SK-N-SH treated with all-trans-retinoic acid at 6 μM for 48 hours (cell line): Measurements from ENCODE around the gene STAG2.

ENCODE experiments used
- ARNTL ChIP-seq: fragments of 450-650 bp; formaldehyde crosslinking; IDR thresholded peaks from 2 replicates; pipeline ENCODE4 v1.5.0; 2020; ENCODE audit warnings: low read depth, mild to moderate bottlenecking, moderate library complexity, borderline replicate concordance
- CREB5 ChIP-seq: fragments of 250-450 bp; sonication (Bioruptor Pico); IDR thresholded peaks from 2 replicates; pipeline ENCODE4 v1.5.1; 2020; ENCODE audit warnings: low read depth, mild to moderate bottlenecking, moderate library complexity
- CSDC2 ChIP-seq: fragments of 250-450 bp; sonication (Bioruptor Pico); IDR thresholded peaks from 2 replicates; pipeline ENCODE4 v1.5.0; 2020; ENCODE audit warnings: mild to moderate bottlenecking, moderate library complexity
- GLIS3 ChIP-seq: fragments of 250-450 bp; sonication (Bioruptor Pico); IDR thresholded peaks from 2 replicates; pipeline ENCODE4 v1.5.0; 2020; ENCODE audit warnings: mild to moderate bottlenecking, moderate library complexity
- ISL1 ChIP-seq: fragments of 250-450 bp; sonication (Bioruptor Pico); IDR thresholded peaks from 2 replicates; pipeline ENCODE4 v2.1.2; 2022; ENCODE audit warnings: mild to moderate bottlenecking, moderate library complexity
- PATZ1 ChIP-seq: fragments of 250-450 bp; sonication (Bioruptor Pico); IDR thresholded peaks from 2 replicates; pipeline ENCODE4 v1.8.0; 2020; ENCODE audit warnings: mild to moderate bottlenecking, moderate library complexity, borderline replicate concordance
- RARB ChIP-seq: fragments of 250-450 bp; sonication (Bioruptor Pico); IDR thresholded peaks from 2 replicates; pipeline ENCODE4 v1.8.0; 2021; ENCODE audit warnings: mild to moderate bottlenecking, moderate library complexity
- ZC3H10 ChIP-seq: fragments of 250-450 bp; sonication (Bioruptor Pico); IDR thresholded peaks from 2 replicates; pipeline ENCODE4 v1.5.1; 2021; ENCODE audit warnings: mild to moderate bottlenecking, moderate library complexity
- ZFP3 ChIP-seq: fragments of 250-450 bp; sonication (Bioruptor Pico); IDR thresholded peaks from 2 replicates; pipeline ENCODE4 v1.5.0; 2020; ENCODE audit warnings: mild to moderate bottlenecking, moderate library complexity

GRCh38 chrX:123967497-123967896, 6.0 kb downstream of the STAG2 start:
- TF ChIP-seq GLIS3 (CRISPR knock-in tag) (no peak), ZFP3 (no peak), ISL1 (CRISPR knock-in tag) (no peak), ARNTL (CRISPR knock-in tag) (no peak), CSDC2 (no peak), RARB (CRISPR knock-in tag) (no peak), CREB5 (CRISPR knock-in tag) (no peak), PATZ1 (CRISPR knock-in tag) (no peak), ZC3H10 (no peak)
